SK-N-SH treated with all-trans-retinoic acid at 6 μM for 48 hours (cell line): Measurements from ENCODE around the gene DYNLRB2.

ENCODE experiments used
- ATAC-seq: fragments of 200-7000 bp; cut with Tn5 transposase; 3 replicates; pipeline ENCODE4 v1.9.1; 2020; ENCODE audit warnings: mild to moderate bottlenecking, moderate library complexity
- ARNTL ChIP-seq: fragments of 450-650 bp; formaldehyde crosslinking; IDR thresholded peaks from 2 replicates; pipeline ENCODE4 v1.5.0; 2020; ENCODE audit warnings: low read depth, mild to moderate bottlenecking, moderate library complexity, borderline replicate concordance
- BACH2 ChIP-seq: fragments of 250-450 bp; sonication (Bioruptor Pico); IDR thresholded peaks from 2 replicates; pipeline ENCODE4 v1.9.0; 2021; ENCODE audit warnings: mild to moderate bottlenecking, borderline replicate concordance
- CSDC2 ChIP-seq: fragments of 250-450 bp; sonication (Bioruptor Pico); IDR thresholded peaks from 2 replicates; pipeline ENCODE4 v1.5.0; 2020; ENCODE audit warnings: mild to moderate bottlenecking, moderate library complexity
- ESRRG ChIP-seq: fragments of 250-450 bp; sonication (Bioruptor Pico); IDR thresholded peaks from 2 replicates; pipeline ENCODE4 v1.6.1; 2021; ENCODE audit warnings: mild to moderate bottlenecking
- GLIS3 ChIP-seq: fragments of 250-450 bp; sonication (Bioruptor Pico); IDR thresholded peaks from 2 replicates; pipeline ENCODE4 v1.5.0; 2020; ENCODE audit warnings: mild to moderate bottlenecking, moderate library complexity
- ISL1 ChIP-seq: fragments of 250-450 bp; sonication (Bioruptor Pico); IDR thresholded peaks from 2 replicates; pipeline ENCODE4 v2.1.2; 2022; ENCODE audit warnings: mild to moderate bottlenecking, moderate library complexity
- OSR1 ChIP-seq: fragments of 250-450 bp; sonication (Bioruptor Pico); IDR thresholded peaks from 2 replicates; pipeline ENCODE4 v1.8.0; 2022; ENCODE audit warnings: moderate library complexity, mild to moderate bottlenecking, inconsistent platforms
- PPARA ChIP-seq: fragments of 250-450 bp; sonication (Bioruptor Pico); IDR thresholded peaks from 2 replicates; pipeline ENCODE4 v1.5.0; 2020; ENCODE audit warnings: mild to moderate bottlenecking, borderline replicate concordance
- RARB ChIP-seq: fragments of 250-450 bp; sonication (Bioruptor Pico); IDR thresholded peaks from 2 replicates; pipeline ENCODE4 v1.8.0; 2021; ENCODE audit warnings: mild to moderate bottlenecking, moderate library complexity
- TCF4 ChIP-seq: fragments of 250-450 bp; sonication (Bioruptor Pico); IDR thresholded peaks from 2 replicates; pipeline ENCODE4 v1.8.0; 2021; ENCODE audit warnings: mild to moderate bottlenecking, moderate library complexity, borderline replicate concordance
- TOX ChIP-seq: fragments of 250-450 bp; sonication (Bioruptor Pico); IDR thresholded peaks from 2 replicates; pipeline ENCODE4 v1.8.0; 2021; ENCODE audit warnings: mild to moderate bottlenecking, moderate library complexity, borderline replicate concordance
- ZC3H10 ChIP-seq: fragments of 250-450 bp; sonication (Bioruptor Pico); IDR thresholded peaks from 2 replicates; pipeline ENCODE4 v1.5.1; 2021; ENCODE audit warnings: mild to moderate bottlenecking, moderate library complexity
- ZFP3 ChIP-seq: fragments of 250-450 bp; sonication (Bioruptor Pico); IDR thresholded peaks from 2 replicates; pipeline ENCODE4 v1.5.0; 2020; ENCODE audit warnings: mild to moderate bottlenecking, moderate library complexity
- ZFP30 ChIP-seq: fragments of 450-650 bp; formaldehyde crosslinking; IDR thresholded peaks from 2 replicates; pipeline ENCODE4 v1.5.0; 2022; ENCODE audit warnings: mild to moderate bottlenecking, moderate library complexity
- ZNF70 ChIP-seq: fragments of 450-650 bp; formaldehyde crosslinking; IDR thresholded peaks from 2 replicates; pipeline ENCODE4 v1.5.0; 2020; ENCODE audit warnings: mild to moderate bottlenecking, moderate library complexity
- ZNF8 ChIP-seq: fragments of 450-650 bp; formaldehyde crosslinking; IDR thresholded peaks from 2 replicates; pipeline ENCODE4 v1.5.0; 2020; ENCODE audit warnings: mild to moderate bottlenecking, moderate library complexity
- TF ChIP-seq, protein P1 (sequence below): fragments of 250-450 bp; sonication (Bioruptor Pico); IDR thresholded peaks from 2 replicates; pipeline ENCODE4 v1.8.0; 2020; ENCODE audit warnings: mild to moderate bottlenecking, moderate library complexity, borderline replicate concordance
- TF ChIP-seq, protein P2 (sequence below): fragments of 250-450 bp; sonication (Bioruptor Pico); IDR thresholded peaks from 2 replicates; pipeline ENCODE4 v1.8.0; 2021; ENCODE audit warnings: low read depth, mild to moderate bottlenecking, moderate library complexity, borderline replicate concordance
- TF ChIP-seq, protein P3 (sequence below): fragments of 250-450 bp; sonication (Bioruptor Pico); IDR thresholded peaks from 2 replicates; pipeline ENCODE4 v1.5.1; 2020; ENCODE audit warnings: low read depth, mild to moderate bottlenecking, moderate library complexity
- TF ChIP-seq, protein P4 (sequence below): fragments of 250-450 bp; sonication (Bioruptor Pico); IDR thresholded peaks from 2 replicates; pipeline ENCODE4 v1.5.0; 2020; ENCODE audit warnings: mild to moderate bottlenecking, moderate library complexity
- TF ChIP-seq, protein P5 (sequence below): fragments of 250-450 bp; sonication (Bioruptor Pico); IDR thresholded peaks from 2 replicates; pipeline ENCODE4 v1.5.1; 2021; ENCODE audit warnings: mild to moderate bottlenecking, moderate library complexity

Gene DYNLRB2

DNA sequence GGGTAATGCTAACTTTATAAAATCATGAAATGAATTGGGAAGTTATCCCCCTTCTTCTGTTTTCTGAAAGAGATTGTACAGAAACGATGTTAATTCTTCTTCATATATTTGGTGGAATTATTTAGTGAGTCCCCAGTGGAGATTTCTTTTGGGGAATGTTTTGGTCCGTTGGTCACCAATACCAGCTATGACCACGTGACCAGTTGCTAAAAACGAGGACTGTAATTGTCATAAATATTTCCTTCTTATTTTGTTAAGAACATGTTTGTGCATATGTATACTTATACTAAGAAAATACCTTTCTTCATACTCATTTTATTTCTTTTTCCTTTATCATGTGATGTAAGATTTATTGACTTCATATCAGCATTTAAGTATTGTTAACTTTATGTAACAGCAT lies 10.3 kb upstream of the DYNLRB2 start:
- no peak for ATAC-seq

DNA sequence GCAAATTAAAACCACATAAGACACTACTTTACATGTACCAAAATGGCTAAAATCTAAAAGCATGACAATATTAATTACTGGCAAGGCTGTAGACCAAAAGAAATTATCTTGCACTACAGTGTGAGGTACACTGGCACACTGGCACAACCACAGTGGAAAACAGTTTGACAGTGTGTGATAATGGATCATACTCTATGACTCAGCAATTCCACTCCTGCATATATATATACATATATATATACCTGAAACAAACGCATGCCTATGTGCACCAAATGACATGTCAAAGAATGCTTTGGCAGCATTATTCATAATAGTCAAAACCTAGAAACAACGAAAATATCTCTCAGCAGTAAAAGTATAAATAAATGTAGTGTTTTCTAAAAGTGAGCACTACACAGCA lies 4.6 kb upstream of the DYNLRB2 start:
- TF ChIP-seq, protein P1, sequence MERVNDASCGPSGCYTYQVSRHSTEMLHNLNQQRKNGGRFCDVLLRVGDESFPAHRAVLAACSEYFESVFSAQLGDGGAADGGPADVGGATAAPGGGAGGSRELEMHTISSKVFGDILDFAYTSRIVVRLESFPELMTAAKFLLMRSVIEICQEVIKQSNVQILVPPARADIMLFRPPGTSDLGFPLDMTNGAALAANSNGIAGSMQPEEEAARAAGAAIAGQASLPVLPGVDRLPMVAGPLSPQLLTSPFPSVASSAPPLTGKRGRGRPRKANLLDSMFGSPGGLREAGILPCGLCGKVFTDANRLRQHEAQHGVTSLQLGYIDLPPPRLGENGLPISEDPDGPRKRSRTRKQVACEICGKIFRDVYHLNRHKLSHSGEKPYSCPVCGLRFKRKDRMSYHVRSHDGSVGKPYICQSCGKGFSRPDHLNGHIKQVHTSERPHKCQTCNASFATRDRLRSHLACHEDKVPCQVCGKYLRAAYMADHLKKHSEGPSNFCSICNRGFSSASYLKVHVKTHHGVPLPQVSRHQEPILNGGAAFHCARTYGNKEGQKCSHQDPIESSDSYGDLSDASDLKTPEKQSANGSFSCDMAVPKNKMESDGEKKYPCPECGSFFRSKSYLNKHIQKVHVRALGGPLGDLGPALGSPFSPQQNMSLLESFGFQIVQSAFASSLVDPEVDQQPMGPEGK (CRISPR knock-in tag), result no peak
- no peak for TF ChIP-seq PPARA (CRISPR knock-in tag)
- TF ChIP-seq, protein P2, sequence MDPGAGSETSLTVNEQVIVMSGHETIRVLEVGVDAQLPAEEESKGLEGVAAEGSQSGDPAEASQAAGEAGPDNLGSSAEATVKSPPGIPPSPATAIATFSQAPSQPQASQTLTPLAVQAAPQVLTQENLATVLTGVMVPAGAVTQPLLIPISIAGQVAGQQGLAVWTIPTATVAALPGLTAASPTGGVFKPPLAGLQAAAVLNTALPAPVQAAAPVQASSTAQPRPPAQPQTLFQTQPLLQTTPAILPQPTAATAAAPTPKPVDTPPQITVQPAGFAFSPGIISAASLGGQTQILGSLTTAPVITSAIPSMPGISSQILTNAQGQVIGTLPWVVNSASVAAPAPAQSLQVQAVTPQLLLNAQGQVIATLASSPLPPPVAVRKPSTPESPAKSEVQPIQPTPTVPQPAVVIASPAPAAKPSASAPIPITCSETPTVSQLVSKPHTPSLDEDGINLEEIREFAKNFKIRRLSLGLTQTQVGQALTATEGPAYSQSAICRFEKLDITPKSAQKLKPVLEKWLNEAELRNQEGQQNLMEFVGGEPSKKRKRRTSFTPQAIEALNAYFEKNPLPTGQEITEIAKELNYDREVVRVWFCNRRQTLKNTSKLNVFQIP (CRISPR knock-in tag), result no peak
- TF ChIP-seq ARNTL (CRISPR knock-in tag), result no peak
- no peak for TF ChIP-seq ISL1 (CRISPR knock-in tag)
- TF ChIP-seq BACH2 (CRISPR knock-in tag), result no peak
- TF ChIP-seq, all 23 proteins: peak for 0

More for the DNA sequence above, 10.3 kb upstream of the DYNLRB2 start:
- TF ChIP-seq ZFP30 (CRISPR knock-in tag) (no peak), BACH2 (CRISPR knock-in tag) (no peak), ZFP3 (CRISPR knock-in tag) (no peak)

DNA sequence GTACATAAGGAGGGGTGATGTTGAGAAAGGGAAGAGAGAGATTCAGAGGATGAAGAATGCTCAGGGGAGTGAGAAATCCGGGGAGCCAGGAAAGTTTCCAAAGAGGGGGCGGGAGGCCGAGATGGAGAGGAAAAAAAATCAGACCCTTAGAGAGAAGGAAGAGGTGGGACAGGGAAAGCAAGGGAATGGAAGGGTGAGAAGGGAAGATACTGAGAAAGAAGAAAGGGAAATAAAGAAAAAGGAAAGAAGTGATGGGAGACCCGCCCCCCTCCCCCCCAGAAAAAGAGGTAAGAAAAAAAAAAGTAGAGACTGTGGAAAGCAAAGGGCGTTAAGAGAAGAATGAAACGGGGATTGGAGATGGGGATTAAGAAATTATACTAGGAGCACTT lies 507 bp downstream of the DYNLRB2 start:
- ATAC-seq, result no peak
- TF ChIP-seq, protein P1 (CRISPR knock-in tag), result no peak
- TF ChIP-seq CSDC2, result no peak
- no peak for TF ChIP-seq ZFP3 (CRISPR knock-in tag)
- TF ChIP-seq, protein P3, sequence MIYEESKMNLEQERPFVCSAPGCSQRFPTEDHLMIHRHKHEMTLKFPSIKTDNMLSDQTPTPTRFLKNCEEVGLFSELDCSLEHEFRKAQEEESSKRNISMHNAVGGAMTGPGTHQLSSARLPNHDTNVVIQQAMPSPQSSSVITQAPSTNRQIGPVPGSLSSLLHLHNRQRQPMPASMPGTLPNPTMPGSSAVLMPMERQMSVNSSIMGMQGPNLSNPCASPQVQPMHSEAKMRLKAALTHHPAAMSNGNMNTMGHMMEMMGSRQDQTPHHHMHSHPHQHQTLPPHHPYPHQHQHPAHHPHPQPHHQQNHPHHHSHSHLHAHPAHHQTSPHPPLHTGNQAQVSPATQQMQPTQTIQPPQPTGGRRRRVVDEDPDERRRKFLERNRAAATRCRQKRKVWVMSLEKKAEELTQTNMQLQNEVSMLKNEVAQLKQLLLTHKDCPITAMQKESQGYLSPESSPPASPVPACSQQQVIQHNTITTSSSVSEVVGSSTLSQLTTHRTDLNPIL (CRISPR knock-in tag), result no peak
- no peak for TF ChIP-seq TCF4 (CRISPR knock-in tag)
- no peak for TF ChIP-seq OSR1 (CRISPR knock-in tag)
- TF ChIP-seq GLIS3, result no peak
- no peak for TF ChIP-seq ESRRG (CRISPR knock-in tag)
- no peak for TF ChIP-seq ZC3H10 (CRISPR knock-in tag)
- TF ChIP-seq, protein P4, sequence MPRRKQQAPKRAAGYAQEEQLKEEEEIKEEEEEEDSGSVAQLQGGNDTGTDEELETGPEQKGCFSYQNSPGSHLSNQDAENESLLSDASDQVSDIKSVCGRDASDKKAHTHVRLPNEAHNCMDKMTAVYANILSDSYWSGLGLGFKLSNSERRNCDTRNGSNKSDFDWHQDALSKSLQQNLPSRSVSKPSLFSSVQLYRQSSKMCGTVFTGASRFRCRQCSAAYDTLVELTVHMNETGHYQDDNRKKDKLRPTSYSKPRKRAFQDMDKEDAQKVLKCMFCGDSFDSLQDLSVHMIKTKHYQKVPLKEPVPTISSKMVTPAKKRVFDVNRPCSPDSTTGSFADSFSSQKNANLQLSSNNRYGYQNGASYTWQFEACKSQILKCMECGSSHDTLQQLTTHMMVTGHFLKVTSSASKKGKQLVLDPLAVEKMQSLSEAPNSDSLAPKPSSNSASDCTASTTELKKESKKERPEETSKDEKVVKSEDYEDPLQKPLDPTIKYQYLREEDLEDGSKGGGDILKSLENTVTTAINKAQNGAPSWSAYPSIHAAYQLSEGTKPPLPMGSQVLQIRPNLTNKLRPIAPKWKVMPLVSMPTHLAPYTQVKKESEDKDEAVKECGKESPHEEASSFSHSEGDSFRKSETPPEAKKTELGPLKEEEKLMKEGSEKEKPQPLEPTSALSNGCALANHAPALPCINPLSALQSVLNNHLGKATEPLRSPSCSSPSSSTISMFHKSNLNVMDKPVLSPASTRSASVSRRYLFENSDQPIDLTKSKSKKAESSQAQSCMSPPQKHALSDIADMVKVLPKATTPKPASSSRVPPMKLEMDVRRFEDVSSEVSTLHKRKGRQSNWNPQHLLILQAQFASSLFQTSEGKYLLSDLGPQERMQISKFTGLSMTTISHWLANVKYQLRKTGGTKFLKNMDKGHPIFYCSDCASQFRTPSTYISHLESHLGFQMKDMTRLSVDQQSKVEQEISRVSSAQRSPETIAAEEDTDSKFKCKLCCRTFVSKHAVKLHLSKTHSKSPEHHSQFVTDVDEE, result no peak
- TF ChIP-seq, protein P2 (CRISPR knock-in tag), result no peak
- TF ChIP-seq PPARA (CRISPR knock-in tag), result no peak

More for the DNA sequence above, 4.6 kb upstream of the DYNLRB2 start:
- ATAC-seq, result no peak

DNA sequence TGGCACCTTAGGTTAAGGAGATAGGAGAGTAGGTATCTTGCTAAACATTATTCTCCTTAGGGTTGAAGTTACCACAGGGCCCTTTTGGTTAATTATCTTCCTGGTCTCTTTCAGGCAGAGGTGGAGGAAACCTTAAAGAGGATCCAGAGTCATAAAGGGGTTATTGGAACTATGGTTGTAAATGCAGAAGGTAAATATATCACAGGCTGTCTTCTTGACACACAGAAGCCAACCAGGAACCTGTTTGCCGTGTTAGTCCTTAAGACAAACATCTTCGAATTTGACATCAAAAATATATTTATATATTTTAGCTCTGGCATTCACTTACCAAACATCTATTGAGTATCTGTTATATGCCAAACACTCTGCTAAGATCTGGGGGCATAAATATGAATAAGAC lies 2.4 kb downstream of the DYNLRB2 start:
- no peak for ATAC-seq
- TF ChIP-seq RARB (CRISPR knock-in tag) (no peak), TCF4 (CRISPR knock-in tag) (no peak), GLIS3 (no peak), ZFP30 (CRISPR knock-in tag) (no peak), ZNF8 (no peak), ISL1 (CRISPR knock-in tag) (no peak), TOX (no peak), ZFP3 (CRISPR knock-in tag) (no peak), ZC3H10 (CRISPR knock-in tag) (no peak), ZNF70 (CRISPR knock-in tag) (no peak), ARNTL (CRISPR knock-in tag) (no peak)
- TF ChIP-seq, protein P5, sequence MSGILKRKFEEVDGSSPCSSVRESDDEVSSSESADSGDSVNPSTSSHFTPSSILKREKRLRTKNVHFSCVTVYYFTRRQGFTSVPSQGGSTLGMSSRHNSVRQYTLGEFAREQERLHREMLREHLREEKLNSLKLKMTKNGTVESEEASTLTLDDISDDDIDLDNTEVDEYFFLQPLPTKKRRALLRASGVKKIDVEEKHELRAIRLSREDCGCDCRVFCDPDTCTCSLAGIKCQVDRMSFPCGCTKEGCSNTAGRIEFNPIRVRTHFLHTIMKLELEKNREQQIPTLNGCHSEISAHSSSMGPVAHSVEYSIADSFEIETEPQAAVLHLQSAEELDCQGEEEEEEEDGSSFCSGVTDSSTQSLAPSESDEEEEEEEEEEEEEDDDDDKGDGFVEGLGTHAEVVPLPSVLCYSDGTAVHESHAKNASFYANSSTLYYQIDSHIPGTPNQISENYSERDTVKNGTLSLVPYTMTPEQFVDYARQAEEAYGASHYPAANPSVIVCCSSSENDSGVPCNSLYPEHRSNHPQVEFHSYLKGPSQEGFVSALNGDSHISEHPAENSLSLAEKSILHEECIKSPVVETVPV (CRISPR knock-in tag), result no peak
- TF ChIP-seq, all 23 proteins: peak for 0
